Sigmoid colon (tissue), 7 donors: ENCODE measurements around the gene TM9SF2. TPM values are rescaled to one million over a fixed set of nuclear protein-coding genes. Genes with fewer than 3 reads are reported as not detected.

Experiments
- DNase-seq: peaks from one replicate; pipeline ENCODE4 v3.0.0-alpha.2; 2019
- H3K27ac ChIP-seq, 4 donors: fragments of 200-600 bp; sonication (generic); one replicate each; pipeline ENCODE4 v1.5.1; 2016 to 2019; ENCODE audit warnings: mild to moderate bottlenecking in 1 of 4
- H3K27me3 ChIP-seq, 3 donors: fragments of 200-600 bp; sonication (generic); one replicate each; pipeline ENCODE4 v1.5.1; 2019; ENCODE audit warnings: mild to moderate bottlenecking in 1 of 3
- H3K36me3 ChIP-seq, 4 donors: fragments of 200-600 bp; sonication (generic); one replicate each; pipeline ENCODE4 v1.5.1; 2016 to 2019
- H3K4me1 ChIP-seq, 4 donors: fragments of 200-600 bp; sonication (generic); one replicate each; pipeline ENCODE4 v1.5.1; 2017 to 2019
- H3K4me3 ChIP-seq, 4 donors: fragments of 200-600 bp; sonication (generic); one replicate each; pipeline ENCODE4 v1.5.1; 2017 to 2019; ENCODE audit warnings: mild to moderate bottlenecking in 2 of 4, moderate library complexity in 1 of 4
- H3K9me3 ChIP-seq, 4 donors: fragments of 200-600 bp in 3 of 4; sonication (generic) in 3 of 4; one replicate each; pipeline versions ENCODE4 v1.5.1 to v1.6.1; 2013 to 2019
- EP300 ChIP-seq, 4 donors: sonication (generic); formaldehyde crosslinking; IDR thresholded peaks; one replicate each; pipeline ENCODE4 v1.6.1; 2017; ENCODE audit warnings: antibody characterized with exemption in 4 of 4
- POLR2A ChIP-seq, 2 donors: fragments of 450-650 bp; IDR thresholded peaks; one replicate each; pipeline ENCODE4 v1.6.1; 2016; ENCODE audit warnings: antibody characterized with exemption in 2 of 2, mild to moderate bottlenecking in 2 of 2, moderate library complexity in 2 of 2
- POLR2AphosphoS5 ChIP-seq, 4 donors: sonication (generic); formaldehyde crosslinking; IDR thresholded peaks; one replicate each; pipeline ENCODE4 v1.6.1; 2017; ENCODE audit warnings: antibody characterized with exemption in 4 of 4
- WGBS, 2 donors: extraction: QIAGEN DNeasy Blood & Tissue Kit; methylation state at CpG; one replicate each; pipeline ENCODE4 v1.1.7; 2013; 5-methylcytosine and 5-hydroxymethylcytosine counted together
- intact Hi-C: fragments of 100-400 bp; cut with DNase I; formaldehyde crosslinking; loops from one replicate; pipeline ENCODE4 v1.15.1; 2023
- polyA plus RNA-seq, 3 donors: library from polyadenylated mRNA; stranded (reverse); fragments of 200-250 nt; gene quantifications; one replicate each; pipeline ENCODE4 v1.2.3, GENCODE V29; 2013
- total RNA-seq, 4 donors: library from RNA; depleted of rRNA; stranded (reverse); fragments of >200 nt; gene quantifications; one replicate each; pipeline ENCODE4 v1.1.0, GENCODE V29; 2016
- TF ChIP-seq, protein P1 (sequence below), 4 experiments: fragments of 450-650 bp in 3 of 4; fragments of 200-600 bp in 1 of 4; IDR thresholded peaks; one replicate each; pipeline ENCODE4 v1.5.1; 2016 to 2019; ENCODE audit warnings: antibody characterized with exemption in 4 of 4, mild to moderate bottlenecking in 3 of 4, moderate library complexity in 2 of 4
- donor health status: healthy with polysubstance abuse.
- donor health status: Bipolar disorder and iron deficiency.
- donor health status: healthy.

TM9SF2 gene
- total and polyA plus RNA-seq, 7 donors: 21.6 to 110 (median 61.6) TPM

DNA sequence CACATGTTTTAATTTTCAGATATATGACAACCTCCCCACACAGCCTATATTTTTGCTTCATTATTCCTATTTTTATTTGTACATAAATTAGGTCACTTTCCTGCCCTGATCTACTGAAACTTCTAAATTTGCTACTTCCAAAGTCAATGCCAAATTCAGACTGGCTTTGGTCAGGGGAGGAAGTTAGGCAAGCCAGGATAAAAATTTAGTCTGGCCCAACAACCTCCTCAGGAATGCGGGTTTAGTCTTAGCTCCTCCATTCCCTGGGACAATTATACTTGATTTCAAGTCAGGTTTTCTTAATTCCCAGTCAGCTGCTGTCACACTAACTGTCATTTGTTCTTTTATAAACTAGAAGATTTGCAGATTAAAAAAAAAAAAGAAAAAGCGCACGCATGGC is 84.3 kb downstream of the TM9SF2 start:
- no peak overlapping the region for H3K27ac ChIP-seq
- 89 to 93% methylated on average over 3 of the region's 3 CpGs for WGBS, 2 donors
- H3K9me3 ChIP-seq: no peaks in the 10 kb centered on the region
- intact Hi-C loops: no loop called here
- H3K36me3 ChIP-seq: no peaks in the 10 kb centered on the region
- TF ChIP-seq POLR2AphosphoS5 (IDR thresholded peaks at IDR 0.05): no peak
- TF ChIP-seq, protein P1, sequence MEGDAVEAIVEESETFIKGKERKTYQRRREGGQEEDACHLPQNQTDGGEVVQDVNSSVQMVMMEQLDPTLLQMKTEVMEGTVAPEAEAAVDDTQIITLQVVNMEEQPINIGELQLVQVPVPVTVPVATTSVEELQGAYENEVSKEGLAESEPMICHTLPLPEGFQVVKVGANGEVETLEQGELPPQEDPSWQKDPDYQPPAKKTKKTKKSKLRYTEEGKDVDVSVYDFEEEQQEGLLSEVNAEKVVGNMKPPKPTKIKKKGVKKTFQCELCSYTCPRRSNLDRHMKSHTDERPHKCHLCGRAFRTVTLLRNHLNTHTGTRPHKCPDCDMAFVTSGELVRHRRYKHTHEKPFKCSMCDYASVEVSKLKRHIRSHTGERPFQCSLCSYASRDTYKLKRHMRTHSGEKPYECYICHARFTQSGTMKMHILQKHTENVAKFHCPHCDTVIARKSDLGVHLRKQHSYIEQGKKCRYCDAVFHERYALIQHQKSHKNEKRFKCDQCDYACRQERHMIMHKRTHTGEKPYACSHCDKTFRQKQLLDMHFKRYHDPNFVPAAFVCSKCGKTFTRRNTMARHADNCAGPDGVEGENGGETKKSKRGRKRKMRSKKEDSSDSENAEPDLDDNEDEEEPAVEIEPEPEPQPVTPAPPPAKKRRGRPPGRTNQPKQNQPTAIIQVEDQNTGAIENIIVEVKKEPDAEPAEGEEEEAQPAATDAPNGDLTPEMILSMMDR (IDR thresholded peaks at IDR 0.05): no peak
- no peak for TF ChIP-seq POLR2A (IDR thresholded peaks at IDR 0.05)
- no peak for TF ChIP-seq EP300 (IDR thresholded peaks at IDR 0.05)
- no peak overlapping the region for H3K4me3 ChIP-seq
- H3K4me1 ChIP-seq: no peaks in the 10 kb centered on the region
- DNase-seq: no peak
- no peaks in the 10 kb centered on the region for H3K27me3 ChIP-seq

DNA sequence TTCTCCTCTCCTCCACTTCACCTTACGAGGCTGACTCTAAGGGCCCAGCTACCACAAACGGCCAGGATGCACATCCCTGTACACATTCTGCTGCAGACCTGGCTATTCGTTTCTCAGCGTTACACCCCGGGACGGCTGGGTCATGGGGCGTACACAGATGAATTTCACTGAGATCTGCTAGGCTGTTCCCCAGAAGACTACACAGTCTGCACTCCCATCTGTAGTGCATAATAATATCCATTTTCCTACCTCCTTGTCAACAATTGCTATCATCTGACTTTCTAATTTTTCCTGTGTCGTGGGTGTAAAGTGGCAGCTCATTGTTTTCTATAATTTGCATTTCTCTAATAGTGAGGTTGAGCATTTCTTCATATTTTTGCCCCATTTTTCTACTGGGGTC is 85.7 kb downstream of the TM9SF2 start:
- intact Hi-C loops: no loop called here
- Histone ChIP-seq H3K27ac (no peak overlapping the region), H3K9me3 (no peaks in the 10 kb centered on the region), H3K27me3 (no peaks in the 10 kb centered on the region), H3K4me1 (no peaks in the 10 kb centered on the region), H3K4me3 (no peak overlapping the region), H3K36me3 (no peaks in the 10 kb centered on the region)
- no peak for DNase-seq
- WGBS, 2 donors: 92 to 94% methylated on average over 8 of the region's 8 CpGs
- TF ChIP-seq POLR2A (IDR thresholded peaks at IDR 0.05): no peak
- TF ChIP-seq POLR2AphosphoS5 (IDR thresholded peaks at IDR 0.05): no peak
- TF ChIP-seq, protein P1 (IDR thresholded peaks at IDR 0.05): no peak
- TF ChIP-seq EP300 (IDR thresholded peaks at IDR 0.05): no peak

DNA sequence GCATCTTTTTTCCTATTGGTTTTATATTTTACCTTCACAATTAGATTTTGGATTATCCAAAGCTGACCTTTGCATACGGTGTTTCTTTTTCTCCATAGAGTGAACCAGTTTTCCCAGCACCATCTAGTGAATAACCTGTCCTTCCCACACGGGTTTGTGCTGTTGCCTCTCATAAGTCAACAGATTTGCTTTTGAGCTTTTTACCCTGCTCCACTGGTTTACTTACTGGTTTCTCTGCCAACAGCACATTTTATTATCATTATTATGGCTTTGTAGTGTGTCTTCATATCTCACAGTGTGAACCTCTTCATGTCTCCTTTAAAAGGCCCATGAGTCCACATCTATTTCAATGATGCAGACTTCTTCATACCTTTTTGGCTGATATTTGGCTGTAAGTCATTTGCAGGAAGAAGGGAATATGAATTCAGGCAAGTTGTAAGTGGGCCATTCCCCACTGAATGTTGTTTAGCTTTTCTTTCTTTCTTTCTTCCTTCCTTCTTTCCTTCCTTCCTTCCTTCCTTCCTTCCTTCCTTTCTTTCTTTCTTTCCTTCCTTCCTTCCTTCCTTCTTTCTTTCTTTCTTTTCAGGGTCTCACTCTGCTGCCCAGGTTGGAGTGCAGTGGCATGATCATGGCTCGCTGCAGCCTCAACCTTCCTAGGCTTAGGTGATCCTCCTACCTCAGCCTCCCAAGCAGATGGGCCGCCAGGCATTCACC is 86.8 kb downstream of the TM9SF2 start:
- WGBS, 2 donors: 78 to 89% methylated on average over 4 of the region's 4 CpGs
- Histone ChIP-seq H3K36me3 (no peaks in the 10 kb centered on the region), H3K4me3 (no peak overlapping the region), H3K27ac (no peak overlapping the region), H3K27me3 (no peaks in the 10 kb centered on the region), H3K4me1 (no peaks in the 10 kb centered on the region), H3K9me3 (no peaks in the 10 kb centered on the region)
- DNase-seq: no peak
- intact Hi-C loops: no loop called here
- TF ChIP-seq EP300 (IDR thresholded peaks at IDR 0.05): no peak
- TF ChIP-seq POLR2AphosphoS5 (IDR thresholded peaks at IDR 0.05): no peak
- TF ChIP-seq, protein P1 (IDR thresholded peaks at IDR 0.05): no peak
- TF ChIP-seq POLR2A (IDR thresholded peaks at IDR 0.05): no peak

DNA sequence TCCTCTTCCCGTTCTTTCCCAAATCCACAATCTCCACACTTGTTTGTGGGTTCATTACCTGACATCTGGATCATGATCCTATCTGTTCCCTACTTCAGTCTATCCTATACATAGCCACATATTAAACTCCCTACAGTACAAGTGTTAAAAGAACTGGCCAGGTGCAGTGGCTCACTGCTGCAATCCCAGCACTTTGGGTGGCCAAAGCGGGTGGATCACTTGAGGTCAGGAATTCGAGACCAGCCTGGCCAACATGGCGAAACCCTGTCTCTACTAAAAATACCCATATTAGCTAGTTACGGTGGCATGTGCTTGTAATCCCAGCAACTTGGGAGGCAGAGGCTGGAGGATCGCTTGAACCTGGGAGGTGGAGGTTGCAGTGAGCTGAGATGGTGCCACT is 88.3 kb downstream of the TM9SF2 start:
- Histone ChIP-seq H3K9me3 (no peaks in the 10 kb centered on the region), H3K27me3 (no peaks in the 10 kb centered on the region), H3K4me3 (no peak overlapping the region), H3K36me3 (no peaks in the 10 kb centered on the region), H3K27ac (no peak overlapping the region), H3K4me1 (no peaks in the 10 kb centered on the region)
- TF ChIP-seq, protein P1 (IDR thresholded peaks at IDR 0.05): no peak
- no peak for TF ChIP-seq POLR2A (IDR thresholded peaks at IDR 0.05)
- TF ChIP-seq EP300 (IDR thresholded peaks at IDR 0.05): no peak
- TF ChIP-seq POLR2AphosphoS5 (IDR thresholded peaks at IDR 0.05): no peak
- intact Hi-C loops: no loop called here
- WGBS, 2 donors: 95 to 96% methylated on average over 6 of the region's 6 CpGs
- no peak for DNase-seq
